MG63 (cell line): Measurements from ENCODE around the gene DDX18. TPM values are rescaled to one million over a fixed set of nuclear protein-coding genes. Genes with fewer than 3 reads are reported as not detected.
"Not testable (repeated sequence)": the region's sequence is repeated elsewhere in the genome, so short reads cannot be mapped to it uniquely, and the experiment has no call there.

Experiments
- DNase-seq: peaks from one replicate; pipeline ENCODE4 v3.0.0-alpha.2; 2020
- H3K27me3 ChIP-seq: fragments of 250-450 bp; sonication (Bioruptor Pico); 2 replicates; pipeline ENCODE4 v1.5.1; 2020; ENCODE audit warnings: mild to moderate bottlenecking, moderate library complexity
- H3K36me3 ChIP-seq: fragments of 250-450 bp; sonication (Bioruptor Pico); 2 replicates; pipeline ENCODE4 v1.5.1; 2020; ENCODE audit warnings: mild to moderate bottlenecking, moderate library complexity
- H3K4me3 ChIP-seq: fragments of 250-450 bp; sonication (Bioruptor Pico); 2 replicates; pipeline ENCODE4 v1.5.1; 2020; ENCODE audit warnings: mild to moderate bottlenecking, moderate library complexity
- H3K9me3 ChIP-seq: fragments of 250-450 bp; sonication (Bioruptor Pico); 2 replicates; pipeline ENCODE4 v1.5.1; 2020; ENCODE audit warnings: mild to moderate bottlenecking, moderate library complexity
- total RNA-seq: library from RNA; depleted of rRNA; stranded (reverse); fragments of >200 nt; shearing (Covaris generic); gene quantifications from 2 replicates; pipeline ENCODE4 v1.2.3, GENCODE V29; 2014; ENCODE audit warnings: low replicate concordance

The DDX18 gene
- total RNA-seq, 1 experiment from 2014 or later: 40.2 TPM

DNA sequence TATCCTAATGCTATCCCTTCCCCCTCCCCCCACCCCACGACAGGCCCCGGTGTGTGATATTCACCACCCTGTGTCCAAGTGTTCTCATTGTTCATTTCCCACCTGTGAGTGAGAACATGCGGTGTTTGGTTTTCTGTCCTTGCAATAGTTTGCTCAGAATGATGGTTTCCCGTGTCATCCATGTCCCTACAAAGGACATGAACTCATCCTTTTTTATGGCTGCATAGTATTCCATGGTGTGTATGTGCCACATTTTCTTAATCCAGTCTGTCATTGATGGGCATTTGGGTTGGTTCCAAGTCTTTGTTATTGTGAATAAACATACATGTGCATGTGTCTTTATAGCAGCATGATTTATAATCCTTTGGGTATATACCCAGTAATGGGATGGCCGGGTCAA lies 13.0 kb downstream of the DDX18 start:
- not testable (repeated sequence) for H3K4me3 ChIP-seq, H3K27me3 ChIP-seq, H3K9me3 ChIP-seq, DNase-seq
- H3K36me3 ChIP-seq: peaks cover 88% of the 10 kb centered on the region

DNA sequence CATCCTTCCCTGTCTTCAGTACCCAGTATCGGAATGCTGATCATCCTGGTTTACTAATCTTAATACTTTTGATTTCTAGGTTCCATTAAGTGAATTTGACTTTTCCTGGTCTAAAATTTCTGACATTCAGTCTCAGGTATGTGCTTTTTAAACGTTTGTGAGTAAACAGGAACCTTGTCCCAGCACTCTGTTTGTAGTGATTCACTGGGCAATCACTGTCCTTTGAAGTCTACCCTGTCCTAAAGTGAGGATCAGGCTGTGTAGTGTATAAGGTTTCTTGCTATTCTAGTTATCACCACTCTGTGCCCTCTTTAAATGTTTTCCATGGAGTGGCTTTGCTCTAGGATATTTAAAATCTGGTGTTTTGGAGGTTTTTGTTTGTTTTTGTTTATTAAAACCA lies 14.4 kb downstream of the DDX18 start:
- DNase-seq: no peak
- Histone ChIP-seq H3K4me3 (no peak overlapping the region), H3K27me3 (no peaks in the 10 kb centered on the region), H3K9me3 (no peaks in the 10 kb centered on the region), H3K36me3 (peaks cover 84% of the 10 kb centered on the region)

DNA sequence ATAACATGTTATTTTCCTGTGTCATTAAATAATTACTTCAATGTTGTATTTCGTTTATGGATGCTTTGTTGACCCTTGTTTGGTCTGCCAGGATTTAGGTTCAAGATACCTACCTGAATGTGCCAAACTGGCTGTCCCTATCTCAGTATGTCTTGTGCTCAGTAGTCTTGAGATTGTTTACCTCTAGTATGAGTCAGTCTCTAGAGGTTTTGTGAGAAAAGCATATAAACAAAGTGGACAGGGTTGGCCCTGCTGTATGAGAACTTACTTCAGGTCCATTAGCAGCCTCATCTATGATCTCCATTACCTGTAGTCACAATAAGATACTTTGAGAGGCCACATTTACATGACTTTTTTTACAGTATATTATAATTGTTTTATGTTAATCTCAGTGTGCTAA lies 17.8 kb downstream of the DDX18 start:
- no peak overlapping the region for H3K4me3 ChIP-seq
- H3K27me3 ChIP-seq: no peaks in the 10 kb centered on the region
- no peaks in the 10 kb centered on the region for H3K9me3 ChIP-seq
- H3K36me3 ChIP-seq: peaks cover 55% of the 10 kb centered on the region
- DNase-seq: no peak

DNA sequence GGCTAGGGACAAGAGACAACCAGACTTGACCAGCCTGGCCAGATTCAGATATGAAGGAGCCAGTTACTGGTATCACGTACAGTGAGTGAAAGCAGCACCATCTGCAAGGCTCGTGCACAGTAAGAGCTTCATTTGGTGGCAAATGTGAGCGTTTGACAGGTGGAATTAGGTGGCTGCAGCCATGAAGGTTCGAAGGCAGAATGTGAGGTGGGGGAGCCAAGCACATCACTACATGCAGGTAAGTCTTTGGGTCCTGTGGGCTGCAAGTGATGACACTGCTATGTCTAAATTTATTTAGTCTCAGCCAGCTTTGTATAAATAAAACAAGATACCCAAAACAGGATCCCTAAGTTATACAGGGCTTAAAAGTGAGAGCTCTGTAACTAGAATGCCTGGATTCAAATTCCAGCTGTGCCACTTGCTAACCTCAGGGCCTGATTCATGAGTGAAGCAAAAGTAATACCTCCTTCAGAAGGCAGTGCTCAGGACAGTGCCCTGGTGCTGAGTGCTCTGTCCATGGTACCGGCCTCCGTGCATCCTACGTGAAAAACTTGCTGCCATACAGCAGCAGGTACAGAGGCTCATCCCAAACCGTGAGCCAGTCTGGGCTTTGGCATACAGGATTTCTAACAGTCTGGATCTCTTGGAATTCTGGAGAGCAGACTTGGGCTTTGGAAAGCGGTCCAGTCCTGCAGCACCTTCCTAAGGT lies 18.6 kb downstream of the DDX18 start:
- no peaks in the 10 kb centered on the region for H3K27me3 ChIP-seq
- no peaks in the 10 kb centered on the region for H3K9me3 ChIP-seq
- no peak for DNase-seq
- H3K36me3 ChIP-seq: peaks cover 48% of the 10 kb centered on the region
- no peak overlapping the region for H3K4me3 ChIP-seq

DNA sequence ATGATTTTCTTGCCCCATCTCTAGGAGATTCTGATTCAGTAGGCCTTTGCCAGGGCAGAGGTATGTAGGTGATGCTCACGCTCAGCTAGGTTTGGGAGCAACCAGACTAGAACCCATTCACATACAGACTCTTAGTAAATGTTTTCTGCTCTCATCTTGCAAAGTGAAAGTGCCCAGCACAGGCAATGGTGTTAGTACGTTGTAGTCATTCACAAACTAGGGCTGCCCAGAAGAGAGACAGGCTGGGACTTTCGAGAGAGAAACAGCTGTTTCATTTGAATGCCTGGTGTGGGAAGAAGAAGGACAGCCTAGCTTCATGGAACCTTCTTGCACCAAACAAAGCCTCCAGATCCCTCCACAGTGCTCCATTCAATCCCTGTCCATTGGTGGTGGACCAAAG lies 19.4 kb downstream of the DDX18 start:
- Histone ChIP-seq H3K9me3 (no peaks in the 10 kb centered on the region), H3K36me3 (peaks cover 40% of the 10 kb centered on the region), H3K27me3 (no peaks in the 10 kb centered on the region), H3K4me3 (no peak overlapping the region)
- no peak for DNase-seq

DNA sequence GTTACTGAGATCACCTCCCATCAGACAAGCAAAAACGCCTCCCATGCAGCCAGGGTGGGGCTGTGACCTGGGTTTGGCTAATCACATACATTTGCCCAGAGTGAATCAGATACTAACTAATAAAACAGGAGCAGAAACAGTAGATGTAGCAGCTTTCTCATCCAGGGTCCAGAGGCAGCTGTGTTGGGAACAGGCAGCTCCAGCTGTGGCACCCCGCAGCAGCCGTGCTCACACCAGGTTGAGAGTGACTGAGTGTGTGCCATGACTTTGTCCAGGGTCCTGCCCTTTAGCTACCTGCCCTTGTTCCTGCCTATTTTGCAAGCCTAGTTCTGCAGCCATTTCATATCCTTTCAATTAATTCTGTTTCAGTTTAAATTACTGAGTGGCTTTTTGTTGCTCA lies 20.5 kb downstream of the DDX18 start:
- DNase-seq: no peak
- Histone ChIP-seq H3K4me3 (no peak overlapping the region), H3K36me3 (peaks cover 29% of the 10 kb centered on the region), H3K27me3 (no peaks in the 10 kb centered on the region), H3K9me3 (no peaks in the 10 kb centered on the region)

DNA sequence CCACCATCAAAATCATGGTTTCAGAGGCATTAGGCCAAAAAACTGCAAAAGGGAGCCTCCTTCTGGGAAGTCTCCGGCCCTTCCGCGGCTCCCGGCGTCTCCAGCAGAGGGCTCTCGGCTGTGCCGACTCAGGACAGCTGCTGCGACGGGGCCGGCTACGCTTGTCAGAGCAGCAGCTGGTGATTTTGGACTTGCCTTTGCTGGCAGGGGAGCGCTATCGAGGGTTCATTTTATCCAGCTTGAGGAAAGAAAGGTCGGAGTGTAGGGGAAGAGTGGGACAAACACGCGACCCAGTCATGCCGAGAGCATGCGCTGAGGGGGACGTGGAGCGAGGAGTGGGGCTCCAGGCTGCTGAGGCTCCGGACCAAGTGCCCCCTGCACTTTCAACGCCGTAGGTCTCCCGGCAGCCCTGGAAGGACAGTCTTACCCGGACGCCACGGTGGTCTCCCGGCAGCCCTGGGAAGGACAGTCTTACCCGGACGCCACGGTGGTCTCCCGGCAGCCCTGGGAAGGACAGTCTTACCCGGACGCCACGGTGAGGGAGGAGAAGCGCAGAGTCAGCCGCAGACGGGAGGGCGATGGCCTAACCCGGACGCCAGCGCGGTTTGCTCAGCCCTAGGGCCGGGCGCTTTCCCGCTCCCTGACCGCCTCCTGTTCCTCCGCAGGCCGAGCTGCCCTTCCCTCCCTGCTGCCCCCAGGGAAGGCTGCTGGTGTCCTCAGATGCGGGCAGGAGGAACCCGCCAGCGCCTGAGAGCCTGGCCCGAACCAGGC lies 21.7 kb downstream of the DDX18 start:
- peak; percentile 87 for DNase-seq
- no peaks in the 10 kb centered on the region for H3K27me3 ChIP-seq
- H3K4me3 ChIP-seq: no peak overlapping the region
- no peaks in the 10 kb centered on the region for H3K9me3 ChIP-seq
- H3K36me3 ChIP-seq: peaks cover 19% of the 10 kb centered on the region

DNA sequence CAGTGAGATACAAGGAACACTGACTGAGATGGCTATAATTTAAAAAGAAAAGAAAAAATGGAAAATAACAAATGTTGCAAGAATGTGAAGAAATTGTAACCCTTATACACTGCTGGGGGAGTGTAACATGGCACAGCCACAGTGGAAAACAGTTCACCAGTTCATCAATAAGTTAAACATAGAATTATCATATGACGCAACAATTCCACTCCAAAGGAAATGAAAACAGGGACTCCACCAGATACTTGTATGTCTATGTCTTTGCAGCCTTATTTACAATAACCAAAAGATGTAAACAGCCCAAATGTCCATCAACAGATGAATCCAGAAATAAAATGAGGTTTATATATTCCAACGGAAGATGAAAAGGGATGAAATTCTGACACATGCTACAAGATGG lies 30.8 kb downstream of the DDX18 start:
- Histone ChIP-seq H3K9me3 (no peaks in the 10 kb centered on the region), H3K27me3 (no peaks in the 10 kb centered on the region), H3K36me3 (no peaks in the 10 kb centered on the region), H3K4me3 (no peak overlapping the region)
- no peak for DNase-seq

DNA sequence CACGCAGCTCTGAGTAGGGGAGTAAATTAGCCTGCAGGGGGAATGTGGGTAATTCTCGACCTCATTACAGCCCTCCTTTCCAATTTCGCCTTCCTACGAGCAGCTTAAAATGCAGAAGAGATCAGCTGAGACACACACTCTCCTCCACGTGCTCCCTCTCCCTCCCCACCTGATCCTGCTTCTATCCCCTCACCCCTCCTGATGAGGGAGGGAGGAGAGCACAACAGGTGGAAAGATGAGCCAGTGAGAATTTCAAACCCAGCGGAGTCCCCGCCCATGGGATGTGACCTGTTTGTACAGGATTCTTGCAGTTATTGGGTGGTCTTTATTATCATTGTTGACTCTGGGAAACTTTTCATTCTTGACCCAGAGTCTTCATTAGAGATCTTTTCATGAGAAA lies 35.5 kb downstream of the DDX18 start:
- Histone ChIP-seq H3K4me3 (no peak overlapping the region), H3K36me3 (no peaks in the 10 kb centered on the region), H3K9me3 (no peaks in the 10 kb centered on the region), H3K27me3 (no peaks in the 10 kb centered on the region)
- no peak for DNase-seq

DNA sequence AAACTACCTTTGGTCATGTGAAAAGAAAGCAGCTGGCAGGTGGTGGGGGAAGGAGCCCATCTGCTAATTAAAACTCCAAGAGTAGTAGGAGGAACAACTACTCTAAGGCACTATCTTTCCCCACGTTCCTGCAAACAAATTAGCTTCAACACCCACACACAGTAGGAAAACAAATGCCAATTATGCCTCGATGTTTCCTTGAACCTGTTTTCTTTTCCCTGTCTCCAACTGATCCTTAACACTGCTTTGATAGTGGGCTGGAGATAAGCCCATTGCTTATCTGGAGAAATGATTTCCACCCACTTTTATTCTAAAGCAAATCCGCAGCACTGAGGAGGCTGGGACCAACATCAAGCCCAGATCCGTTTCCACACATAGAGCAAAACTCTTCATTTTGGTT lies 36.0 kb downstream of the DDX18 start:
- Histone ChIP-seq H3K27me3 (no peaks in the 10 kb centered on the region), H3K36me3 (no peaks in the 10 kb centered on the region), H3K4me3 (no peak overlapping the region), H3K9me3 (no peaks in the 10 kb centered on the region)
- DNase-seq: no peak

DNA sequence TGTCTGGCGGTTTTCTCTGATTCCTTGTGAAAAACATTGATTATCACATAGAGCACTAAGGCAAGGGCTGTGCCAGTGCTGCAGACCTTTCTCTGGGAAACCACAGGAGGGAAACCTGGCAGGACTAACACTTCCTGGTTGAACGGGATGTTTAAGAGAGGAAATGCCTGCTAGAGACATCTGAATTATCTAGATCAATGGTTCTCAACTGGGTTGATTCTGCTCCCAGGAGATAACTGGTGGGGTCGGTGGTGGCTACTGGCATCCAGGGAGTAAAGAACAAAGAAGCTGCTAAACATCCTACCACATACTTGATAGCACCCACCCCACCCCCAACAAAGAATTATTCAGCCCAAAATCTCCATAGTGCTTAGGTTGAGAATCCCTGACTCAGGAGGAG lies 37.5 kb downstream of the DDX18 start:
- Histone ChIP-seq H3K9me3 (peaks cover 2% of the 10 kb centered on the region), H3K4me3 (no peak overlapping the region), H3K36me3 (no peaks in the 10 kb centered on the region; the same call in 1 of the 2 replicates), H3K27me3 (no peaks in the 10 kb centered on the region)
- no peak for DNase-seq

DNA sequence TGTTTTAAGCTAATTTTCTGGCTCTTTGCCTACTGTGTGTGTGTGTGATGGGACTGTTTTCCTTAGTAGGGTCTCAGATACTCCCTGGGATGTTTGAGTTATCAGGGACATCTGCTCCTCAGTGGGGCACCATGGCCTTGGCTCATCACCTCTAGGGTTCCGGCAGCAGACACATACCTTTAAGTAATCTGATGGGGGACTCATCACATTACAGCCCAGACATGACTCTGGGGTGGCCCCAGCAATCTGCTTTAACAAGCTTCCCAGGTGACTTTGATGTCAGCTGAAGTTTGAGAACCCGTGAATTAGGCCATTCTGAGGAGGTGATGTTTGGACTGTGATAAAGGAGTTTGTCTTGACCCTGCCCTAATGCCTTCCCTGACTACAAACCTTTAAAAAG lies 38.8 kb downstream of the DDX18 start:
- peaks cover 8% of the 10 kb centered on the region for H3K9me3 ChIP-seq
- no peaks in the 10 kb centered on the region for H3K27me3 ChIP-seq
- DNase-seq: no peak
- H3K36me3 ChIP-seq: no peaks in the 10 kb centered on the region; the same call in 1 of the 2 replicates
- H3K4me3 ChIP-seq: no peak overlapping the region

DNA sequence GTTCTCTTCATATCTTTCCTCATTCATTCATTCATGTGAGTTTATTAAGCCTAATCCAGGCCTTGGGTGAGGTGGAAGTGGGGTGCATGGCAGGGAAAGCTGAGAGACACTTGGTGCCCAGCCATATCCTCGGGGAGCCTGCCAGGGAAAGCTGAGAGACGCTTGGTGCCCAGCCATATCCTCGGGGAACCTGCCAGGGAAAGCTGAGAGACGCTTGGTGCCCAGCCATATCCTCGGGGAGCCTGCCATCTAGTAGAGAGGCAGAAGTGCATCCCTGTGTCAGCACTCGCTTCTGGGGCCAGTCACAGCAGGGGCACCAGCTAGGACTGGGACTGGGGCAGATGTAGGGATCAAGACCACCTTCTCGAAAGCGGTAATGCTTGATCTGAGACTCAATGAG lies 39.4 kb downstream of the DDX18 start:
- Histone ChIP-seq H3K4me3 (no peak overlapping the region), H3K36me3 (no peaks in the 10 kb centered on the region; the same call in 1 of the 2 replicates), H3K9me3 (peaks cover 8% of the 10 kb centered on the region), H3K27me3 (no peaks in the 10 kb centered on the region)
- peak; percentile 83 for DNase-seq

DNA sequence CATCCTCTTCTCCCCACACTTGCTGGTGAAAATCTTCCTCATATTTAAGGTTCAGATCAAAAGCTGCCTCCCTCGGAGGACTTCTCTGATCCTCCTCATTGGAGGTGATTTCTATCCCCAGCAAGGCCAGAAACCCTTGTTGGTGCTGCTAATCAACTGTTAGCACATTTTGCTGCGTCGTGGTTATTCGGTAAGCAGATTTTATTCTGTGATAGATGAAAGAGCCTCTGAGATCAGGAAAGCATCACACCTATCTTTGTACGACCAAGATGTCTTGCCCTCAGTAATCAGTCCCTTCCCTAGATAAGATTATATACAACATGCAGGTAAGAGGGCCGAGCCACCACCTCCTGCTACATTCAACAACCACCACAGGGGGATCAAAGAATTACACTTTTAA lies 40.1 kb downstream of the DDX18 start:
- peaks cover 8% of the 10 kb centered on the region for H3K9me3 ChIP-seq

DNA sequence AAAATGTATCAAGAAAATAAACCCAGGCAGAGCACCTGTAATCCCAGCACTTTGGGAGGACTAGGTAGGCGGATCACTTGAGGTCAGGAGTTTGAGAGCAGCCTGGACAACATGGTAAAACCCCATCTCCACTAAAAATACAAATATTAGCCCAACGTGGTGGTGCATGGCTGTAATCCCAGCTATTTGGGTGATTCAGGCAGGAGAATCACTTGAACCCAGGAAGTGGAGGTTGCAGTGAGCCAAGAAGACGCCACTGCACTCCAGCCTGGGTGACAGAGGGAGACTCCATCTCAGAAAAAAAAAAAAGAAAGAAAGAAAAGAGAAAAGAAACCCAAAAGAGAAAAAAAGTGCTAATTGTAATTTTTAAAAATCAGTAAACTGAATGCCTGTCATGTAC lies 41.4 kb downstream of the DDX18 start:
- Histone ChIP-seq H3K36me3 (no peaks in the 10 kb centered on the region; the same call in 1 of the 2 replicates), H3K27me3 (no peaks in the 10 kb centered on the region), H3K4me3 (no peak overlapping the region), H3K9me3 (peaks cover 8% of the 10 kb centered on the region)
- DNase-seq: peak; percentile 66

More for the DNA sequence above, 40.1 kb downstream of the DDX18 start:
- Histone ChIP-seq H3K36me3 (no peaks in the 10 kb centered on the region; the same call in 1 of the 2 replicates), H3K27me3 (no peaks in the 10 kb centered on the region), H3K4me3 (no peak overlapping the region)
- no peak for DNase-seq

DNA sequence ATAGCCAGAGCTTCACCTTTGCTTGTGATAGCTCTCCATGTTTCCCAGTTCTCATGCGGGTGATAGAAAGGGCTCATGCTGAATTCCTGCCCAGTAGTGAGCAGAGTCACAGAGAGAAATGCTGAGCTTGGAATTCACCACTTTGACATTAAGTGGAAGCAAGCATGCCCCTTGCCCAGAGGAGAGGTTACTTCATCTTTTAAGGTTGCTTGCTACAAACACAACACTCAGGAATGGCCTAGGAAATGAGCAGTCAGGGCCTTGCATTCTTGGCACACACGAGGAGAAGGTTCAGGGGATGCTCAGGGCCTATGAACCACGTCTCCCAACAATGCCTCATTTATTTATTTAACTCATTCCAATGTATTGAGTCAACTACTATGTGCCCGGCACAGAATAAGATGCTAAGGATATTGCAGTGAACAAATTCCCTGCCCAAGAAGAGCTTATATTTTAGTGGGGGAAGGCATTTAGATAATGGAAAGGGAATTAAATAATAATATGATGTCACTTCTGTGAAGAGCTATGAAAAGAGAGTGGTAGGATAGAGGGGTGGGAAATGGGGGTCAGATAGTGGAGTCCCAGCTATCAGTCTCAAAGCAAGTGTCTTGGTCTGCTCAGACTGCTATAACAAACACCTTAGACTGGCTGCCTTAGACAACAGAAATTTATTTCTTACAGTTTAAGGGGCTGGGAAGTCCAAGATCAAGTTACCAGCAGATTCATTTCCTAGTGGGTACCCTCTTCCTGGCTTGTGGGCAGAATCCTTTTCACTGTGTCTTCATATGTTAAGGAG lies 42.1 kb downstream of the DDX18 start:
- Histone ChIP-seq H3K4me3 (no peak overlapping the region), H3K27me3 (no peaks in the 10 kb centered on the region), H3K36me3 (no peaks in the 10 kb centered on the region; the same call in 1 of the 2 replicates), H3K9me3 (peaks cover 8% of the 10 kb centered on the region)
- peak; percentile 94 for DNase-seq

DNA sequence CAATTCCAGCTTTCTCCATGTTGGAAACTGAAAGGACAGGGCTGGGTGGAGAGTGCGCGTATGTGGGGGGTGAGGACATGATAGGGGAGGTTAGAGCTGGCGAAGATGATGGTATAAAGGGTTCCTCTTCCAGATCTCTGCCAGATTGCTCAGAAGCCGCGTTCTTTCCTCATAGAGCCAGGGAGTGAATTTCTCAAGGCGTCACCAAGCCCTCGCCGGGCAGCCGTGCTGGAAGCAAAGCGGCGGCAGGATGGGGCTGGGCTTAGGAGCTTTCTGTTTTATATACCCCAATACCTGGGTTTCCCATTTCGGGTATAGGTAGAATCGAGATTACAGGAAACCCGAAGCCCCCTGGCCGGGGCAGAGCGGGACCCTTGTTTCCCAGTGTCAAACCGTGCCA lies 43.8 kb downstream of the DDX18 start:
- no peak overlapping the region for H3K4me3 ChIP-seq
- no peaks in the 10 kb centered on the region for H3K27me3 ChIP-seq
- DNase-seq: no peak
- peaks cover 8% of the 10 kb centered on the region for H3K9me3 ChIP-seq
- H3K36me3 ChIP-seq: no peaks in the 10 kb centered on the region; the same call in 1 of the 2 replicates
